Transverse colon (tissue), 4 donors: ENCODE measurements around the gene WDR11. TPM values are rescaled to one million over a fixed set of nuclear protein-coding genes. Genes with fewer than 3 reads are reported as not detected.

Experiments
- DNase-seq: peaks from one replicate; pipeline ENCODE4 v3.0.0-alpha.2; 2019
- H3K27ac ChIP-seq, 4 donors: fragments of 200-600 bp; sonication (generic); 2 replicates each; pipeline ENCODE4 v1.5.1; 2016 to 2018; ENCODE audit warnings: inconsistent platforms in 4 of 4
- H3K27me3 ChIP-seq: fragments of 200-600 bp; sonication (generic); 2 replicates; pipeline ENCODE4 v1.5.1; 2017; ENCODE audit warnings: inconsistent platforms
- H3K36me3 ChIP-seq, 4 donors: fragments of 200-600 bp; sonication (generic); 2 replicates each; pipeline ENCODE4 v1.5.1; 2017 to 2019; ENCODE audit warnings: inconsistent platforms in 4 of 4
- H3K4me1 ChIP-seq, 4 donors: fragments of 200-600 bp; sonication (generic); 2 replicates each; pipeline ENCODE4 v1.5.1; 2017 to 2020; ENCODE audit warnings: inconsistent platforms in 4 of 4
- H3K4me3 ChIP-seq, 4 donors: fragments of 200-600 bp; sonication (generic); 1 replicate in 1 of 4; 2 replicates in 3 of 4; pipeline versions ENCODE4 v1.5.1 to v1.6.1; 2017 to 2019; ENCODE audit warnings: inconsistent platforms in 4 of 4
- H3K9me3 ChIP-seq, 2 donors: fragments of 200-600 bp; sonication (generic); 2 replicates each; pipeline ENCODE4 v1.5.1; 2017 to 2019; ENCODE audit warnings: inconsistent platforms in 2 of 2
- CTCF ChIP-seq, 5 experiments: fragments of 200-600 bp in 3 of 5; fragments of 450-650 bp in 2 of 5; sonication (generic) in 3 of 5; IDR thresholded peaks; 1 replicate in 2 of 5; 2 replicates in 3 of 5; pipeline ENCODE4 v1.5.1; 2016 to 2017; ENCODE audit warnings: antibody characterized with exemption in 5 of 5, inconsistent platforms in 3 of 5, mild to moderate bottlenecking in 2 of 5, moderate library complexity in 1 of 5
- EP300 ChIP-seq: sonication (generic); formaldehyde crosslinking; IDR thresholded peaks from one replicate; pipeline ENCODE4 v1.6.1; 2017; ENCODE audit warnings: antibody characterized with exemption, low read depth
- POLR2A ChIP-seq: fragments of 450-650 bp; IDR thresholded peaks from one replicate; pipeline ENCODE4 v1.6.1; 2016; ENCODE audit warnings: antibody characterized with exemption, mild to moderate bottlenecking, moderate library complexity
- POLR2AphosphoS5 ChIP-seq, 3 donors: sonication (generic); formaldehyde crosslinking; IDR thresholded peaks; one replicate each; pipeline ENCODE4 v1.6.1; 2016; ENCODE audit warnings: antibody characterized with exemption in 3 of 3
- WGBS, 2 donors: methylation state at CpG; one replicate each; pipeline ENCODE4 v1.1.5; 2018; ENCODE audit warnings: low coverage in 1 of 2; 5-methylcytosine and 5-hydroxymethylcytosine counted together
- in situ Hi-C, 4 donors: fragments of 200-750 bp; cut with MboI; loops; one replicate each; pipeline versions ENCODE4 v1.15.0 to v1.15.1; 2017; ENCODE audit warnings: low sequenced_read_pairs in 3 of 4, low pct_ligation_motif_present in 1 of 4, low pct_unique_long_range_greater_than_20kb in 1 of 4
- intact Hi-C: fragments of 100-400 bp; cut with DNase I; formaldehyde crosslinking; loops from one replicate; pipeline ENCODE4 v1.15.1; 2023; ENCODE audit warnings: low total_unique reads
- total RNA-seq, 4 donors: library from RNA; depleted of rRNA; stranded (reverse); fragments of >200 nt; gene quantifications; one replicate each; pipeline ENCODE4 v1.1.0, GENCODE V29; 2016

WDR11 gene
- total RNA-seq, 4 donors from 2014 or later: 29.5 to 80.0 (median 57.9) TPM

DNA sequence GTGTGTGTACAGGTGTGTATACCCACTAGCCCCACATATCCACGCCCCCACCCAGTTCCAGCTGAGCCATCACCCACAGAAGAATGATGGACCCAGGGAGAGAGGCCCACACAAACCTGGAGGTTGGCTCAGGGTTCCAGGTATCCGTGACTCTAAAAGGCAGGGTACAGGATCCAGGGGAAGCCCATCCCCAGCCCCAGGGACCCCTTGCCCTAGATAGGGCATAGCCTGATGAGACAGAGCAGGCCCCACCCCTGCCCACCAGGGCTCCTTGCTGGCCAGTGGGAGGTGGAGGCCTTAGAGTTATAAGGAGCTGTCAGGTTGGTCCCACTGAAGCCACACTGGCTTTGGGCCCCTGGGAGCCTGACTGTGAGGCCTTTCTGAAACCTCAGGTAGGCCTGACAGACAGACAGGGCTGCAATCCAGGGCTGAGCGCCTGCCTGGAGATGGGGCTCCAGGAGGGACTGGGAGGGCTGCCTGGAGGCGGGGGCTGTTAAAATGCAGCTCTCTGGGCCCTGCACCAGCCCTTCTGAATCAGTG lies 93.5 kb downstream of the WDR11 start:
- Histone ChIP-seq H3K4me1 (peaks cover 0 to 11% (median 7%) of the 10 kb centered on the region in 4 donors), H3K36me3 (no peaks in the 10 kb centered on the region), H3K27ac (no peak overlapping the region), H3K27me3 (peaks cover 10% of the 10 kb centered on the region), H3K4me3 (no peak overlapping the region), H3K9me3 (no peaks in the 10 kb centered on the region)
- intact Hi-C loops (loop anchor here (2.0 to 5.0 kb wide), 2 partner anchors 794 to 953 kb away; no protein-coding TSS in a partner anchor), in situ Hi-C loops (loop anchor here (5.0 to 25.0 kb wide), 7 partner anchors 660 to 943 kb away; no protein-coding TSS in a partner anchor)
- 94% methylated on average over 4 of the region's 4 CpGs; no CpG with 5 or more reads in 1 of the 2 donors for WGBS, 2 donors
- DNase-seq: no peak
- TF ChIP-seq POLR2AphosphoS5 (IDR thresholded peaks at IDR 0.05): no peak
- no peak for TF ChIP-seq POLR2A
- no peak for TF ChIP-seq EP300
- TF ChIP-seq CTCF (IDR thresholded peaks at IDR 0.05): no peak

- Histone ChIP-seq H3K4me3 (no peak overlapping the region), H3K36me3 (no peaks in the 10 kb centered on the region), H3K27me3 (peaks cover 15% of the 10 kb centered on the region), H3K4me1 (peaks cover 0 to 11% (median 7%) of the 10 kb centered on the region in 4 donors), H3K27ac (no peak overlapping the region), H3K9me3 (no peaks in the 10 kb centered on the region)
- 96 to 100% methylated on average over 1 of the region's 1 CpG for WGBS, 2 donors
- intact Hi-C loops (loop anchor here (2.0 to 5.0 kb wide), 2 partner anchors 794 to 952 kb away; no protein-coding TSS in a partner anchor), in situ Hi-C loops (loop anchor here (10.0 to 25.0 kb wide), 5 partner anchors 660 to 942 kb away; no protein-coding TSS in a partner anchor)
- TF ChIP-seq POLR2A: no peak
- TF ChIP-seq EP300: no peak
- TF ChIP-seq POLR2AphosphoS5 (IDR thresholded peaks at IDR 0.05): no peak
- TF ChIP-seq CTCF (IDR thresholded peaks at IDR 0.05): no peak
- no peak for DNase-seq
Observed at GRCh38 chr10:120945182-120945581, 94.0 kb downstream of the WDR11 start.

DNA sequence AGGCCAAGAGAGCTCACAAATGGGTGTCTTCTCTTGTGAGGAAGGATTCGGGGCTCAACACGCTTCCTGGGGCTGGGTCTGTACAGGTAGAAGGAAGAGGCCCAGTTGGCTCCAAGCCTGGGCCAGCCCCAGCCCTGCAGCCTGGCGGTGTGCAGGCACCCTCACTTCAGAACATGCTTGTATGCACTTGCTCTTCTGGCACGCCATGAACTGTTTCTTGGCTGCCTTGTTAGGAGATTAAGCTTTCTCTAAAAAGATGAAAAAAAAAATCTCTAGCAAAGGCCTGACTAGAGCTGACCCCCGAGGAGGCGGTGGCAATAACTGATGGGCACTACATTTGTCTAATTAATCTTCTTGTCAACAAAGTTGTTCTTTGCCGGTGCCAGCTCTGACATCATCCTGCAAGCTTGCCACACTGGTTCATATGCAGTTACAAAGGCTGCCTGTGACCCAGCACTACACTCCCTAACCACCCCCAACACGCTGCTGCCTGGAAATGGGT lies 94.7 kb downstream of the WDR11 start:
- peak; percentile 25 for DNase-seq
- in situ Hi-C loops (loop anchor here (10.0 to 25.0 kb wide), 5 partner anchors 659 to 941 kb away; no protein-coding TSS in a partner anchor), intact Hi-C loops (loop anchor here (2.0 to 5.0 kb wide), 2 partner anchors 793 to 951 kb away; no protein-coding TSS in a partner anchor)
- peaks cover 0 to 11% (median 7%) of the 10 kb centered on the region in 4 donors for H3K4me1 ChIP-seq
- H3K27ac ChIP-seq: peak overlapping the region; percentile 6 to 53 (median 30)
- WGBS, 2 donors: 57 to 61% methylated on average over 2 to 8 of the region's 8 CpGs
- no peaks in the 10 kb centered on the region for H3K9me3 ChIP-seq
- TF ChIP-seq EP300: no peak
- no peak for TF ChIP-seq POLR2A
- TF ChIP-seq POLR2AphosphoS5 (IDR thresholded peaks at IDR 0.05): peak in 1 of 3 donors; percentile 10
- no peak for TF ChIP-seq CTCF (IDR thresholded peaks at IDR 0.05)
- H3K4me3 ChIP-seq: no peak overlapping the region
- no peaks in the 10 kb centered on the region for H3K36me3 ChIP-seq
- peaks cover 18% of the 10 kb centered on the region for H3K27me3 ChIP-seq

DNA sequence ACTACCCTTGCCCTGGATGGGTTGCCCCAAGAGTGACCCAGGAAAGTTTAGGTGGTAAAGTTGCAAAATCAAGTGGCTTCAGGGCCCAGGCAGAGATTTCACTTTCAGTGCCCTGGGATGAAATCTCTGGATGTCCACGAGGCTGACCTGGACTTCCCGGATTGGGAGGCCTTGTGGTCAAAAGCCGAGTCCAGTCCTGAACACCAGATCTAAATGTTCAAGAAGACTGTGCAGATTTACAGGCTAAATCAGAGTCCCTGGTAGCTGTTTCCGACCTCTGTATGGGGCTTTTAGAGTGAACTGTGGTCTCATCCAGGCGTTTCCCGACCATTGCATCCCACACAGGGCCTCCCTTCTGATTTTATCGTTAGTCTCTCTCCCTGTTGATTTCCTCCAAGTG lies 95.3 kb downstream of the WDR11 start:
- Histone ChIP-seq H3K9me3 (no peaks in the 10 kb centered on the region), H3K4me3 (no peak overlapping the region), H3K27me3 (peaks cover 23% of the 10 kb centered on the region), H3K27ac (peak overlapping the region; percentile 6 to 53 (median 30)), H3K36me3 (no peaks in the 10 kb centered on the region), H3K4me1 (peaks cover 0 to 11% (median 7%) of the 10 kb centered on the region in 4 donors)
- DNase-seq: no peak
- TF ChIP-seq POLR2AphosphoS5 (IDR thresholded peaks at IDR 0.05) (no peak), CTCF (IDR thresholded peaks at IDR 0.05) (no peak), EP300 (no peak), POLR2A (no peak)
- intact Hi-C loops (loop anchor here (5.0 kb wide), 1 partner anchor 951 kb away; no protein-coding TSS in a partner anchor), in situ Hi-C loops (loop anchor here (10.0 to 25.0 kb wide), 5 partner anchors 658 to 941 kb away; no protein-coding TSS in a partner anchor)
- WGBS, 2 donors: 78 to 81% methylated on average over 4 to 7 of the region's 7 CpGs
